MM.1S (cell line): Measurements from ENCODE around the gene NEDD4L.

Experiments
- DNase-seq: peaks from one replicate; pipeline ENCODE4 v3.0.0-alpha.2; 2015
- H2AFZ ChIP-seq: fragments of 300-600 bp; sonication (generic); 2 replicates; pipeline ENCODE4 v1.6.0; 2016; ENCODE audit warnings: antibody characterized with exemption, low read length
- H3F3A ChIP-seq: fragments of 300-600 bp; sonication (generic); 2 replicates; pipeline ENCODE4 v1.6.1; 2016; ENCODE audit warnings: mild to moderate bottlenecking, antibody characterized with exemption, low read length, moderate library complexity, mixed read lengths; ENCODE audit not compliant: insufficient read depth
- H3K27ac ChIP-seq: fragments of 300-600 bp; sonication (generic); 2 replicates; pipeline ENCODE4 v1.5.1; 2016; ENCODE audit warnings: mild to moderate bottlenecking, low read length
- H3K27me3 ChIP-seq: fragments of 300-600 bp; sonication (generic); replicated peaks from 2 replicates; pipeline ENCODE4 v1.6.0; 2016; ENCODE audit warnings: low read length; ENCODE audit not compliant: insufficient read depth
- H3K36me3 ChIP-seq: fragments of 300-600 bp; sonication (generic); replicated peaks from 2 replicates; pipeline ENCODE4 v1.6.1; 2016; ENCODE audit warnings: mild to moderate bottlenecking, low read length, mixed read lengths; ENCODE audit not compliant: insufficient read depth
- H3K4me1 ChIP-seq: fragments of 300-600 bp; sonication (generic); 2 replicates; pipeline ENCODE4 v1.6.1; 2016; ENCODE audit warnings: low read length, mixed read lengths
- H3K4me2 ChIP-seq: fragments of 300-600 bp; sonication (generic); 2 replicates; pipeline ENCODE4 v1.6.0; 2016; ENCODE audit warnings: low read depth, low read length
- H3K4me3 ChIP-seq: fragments of 300-600 bp; sonication (generic); 2 replicates; pipeline ENCODE4 v1.5.1; 2016; ENCODE audit warnings: low read length, mixed read lengths
- H3K79me2 ChIP-seq: fragments of 300-600 bp; sonication (generic); 2 replicates; pipeline ENCODE4 v1.6.1; 2016; ENCODE audit warnings: mixed run types, low read length, mixed read lengths
- H3K9ac ChIP-seq: fragments of 300-600 bp; sonication (generic); 2 replicates; pipeline ENCODE4 v1.6.1; 2016; ENCODE audit warnings: low read length, mixed read lengths
- H3K9me2 ChIP-seq: fragments of 300-600 bp; sonication (generic); replicated peaks from 2 replicates; pipeline ENCODE4 v1.6.1; 2016; ENCODE audit warnings: mild to moderate bottlenecking, low read length, mixed read lengths; ENCODE audit not compliant: insufficient read depth
- H3K9me3 ChIP-seq: fragments of 300-600 bp; sonication (generic); replicated peaks from 2 replicates; pipeline ENCODE4 v1.6.1; 2016; ENCODE audit warnings: mild to moderate bottlenecking, low read length, mixed read lengths; ENCODE audit not compliant: insufficient read depth
- H4K20me1 ChIP-seq: fragments of 300-600 bp; sonication (generic); 2 replicates; pipeline ENCODE4 v1.6.1; 2016; ENCODE audit warnings: mild to moderate bottlenecking, low read length, moderate library complexity, mixed read lengths; ENCODE audit not compliant: insufficient read depth
- EZH2 ChIP-seq: fragments of 300-600 bp; sonication (generic); optimal IDR thresholded peaks from 2 replicates; pipeline ENCODE3; 2017; ENCODE audit warnings: low read depth, mild to moderate bottlenecking, antibody characterized with exemption, low read length, mixed read lengths
- EZH2phosphoT487 ChIP-seq: fragments of 300-600 bp; sonication (generic); IDR thresholded peaks from 2 replicates; pipeline ENCODE4 v1.6.1; 2018; ENCODE audit warnings: antibody characterized with exemption, low read length
- TF ChIP-seq, protein P1 (sequence below): fragments of 300-600 bp; sonication (generic); IDR thresholded peaks from 2 replicates; pipeline ENCODE4 v1.5.1; 2016; ENCODE audit warnings: antibody characterized with exemption, low read length, mixed read lengths

NEDD4L gene

GRCh38 chr18:58446391-58447060, 402.5 kb downstream of the NEDD4L start:
- TF ChIP-seq EZH2 = no peak
- TF ChIP-seq, protein P1, sequence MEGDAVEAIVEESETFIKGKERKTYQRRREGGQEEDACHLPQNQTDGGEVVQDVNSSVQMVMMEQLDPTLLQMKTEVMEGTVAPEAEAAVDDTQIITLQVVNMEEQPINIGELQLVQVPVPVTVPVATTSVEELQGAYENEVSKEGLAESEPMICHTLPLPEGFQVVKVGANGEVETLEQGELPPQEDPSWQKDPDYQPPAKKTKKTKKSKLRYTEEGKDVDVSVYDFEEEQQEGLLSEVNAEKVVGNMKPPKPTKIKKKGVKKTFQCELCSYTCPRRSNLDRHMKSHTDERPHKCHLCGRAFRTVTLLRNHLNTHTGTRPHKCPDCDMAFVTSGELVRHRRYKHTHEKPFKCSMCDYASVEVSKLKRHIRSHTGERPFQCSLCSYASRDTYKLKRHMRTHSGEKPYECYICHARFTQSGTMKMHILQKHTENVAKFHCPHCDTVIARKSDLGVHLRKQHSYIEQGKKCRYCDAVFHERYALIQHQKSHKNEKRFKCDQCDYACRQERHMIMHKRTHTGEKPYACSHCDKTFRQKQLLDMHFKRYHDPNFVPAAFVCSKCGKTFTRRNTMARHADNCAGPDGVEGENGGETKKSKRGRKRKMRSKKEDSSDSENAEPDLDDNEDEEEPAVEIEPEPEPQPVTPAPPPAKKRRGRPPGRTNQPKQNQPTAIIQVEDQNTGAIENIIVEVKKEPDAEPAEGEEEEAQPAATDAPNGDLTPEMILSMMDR = no peak
- no peak for TF ChIP-seq EZH2phosphoT487
- H4K20me1 ChIP-seq = no peaks in the 10 kb centered on the region
- no peaks in the 10 kb centered on the region for H3K36me3 ChIP-seq
- no peaks in the 10 kb centered on the region for H3K79me2 ChIP-seq
- H3K4me3 ChIP-seq = no peak overlapping the region
- no peak overlapping the region for H2AFZ ChIP-seq
- H3F3A ChIP-seq = no peaks in the 10 kb centered on the region
- no peak overlapping the region for H3K27ac ChIP-seq
- no peaks in the 10 kb centered on the region for H3K4me1 ChIP-seq
- no peaks in the 10 kb centered on the region for H3K9me3 ChIP-seq
- no peaks in the 10 kb centered on the region for H3K27me3 ChIP-seq
- H3K9ac ChIP-seq = no peak overlapping the region
- H3K4me2 ChIP-seq = no peak overlapping the region
- DNase-seq = no peak
- no peaks in the 10 kb centered on the region for H3K9me2 ChIP-seq

GRCh38 chr18:58447402-58448095, 403.5 kb downstream of the NEDD4L start:
- no peak for DNase-seq
- no peaks in the 10 kb centered on the region for H3K27me3 ChIP-seq
- no peaks in the 10 kb centered on the region for H3K9me2 ChIP-seq
- no peak overlapping the region for H3K4me3 ChIP-seq
- H3K9me3 ChIP-seq = no peaks in the 10 kb centered on the region
- H3F3A ChIP-seq = no peaks in the 10 kb centered on the region
- no peaks in the 10 kb centered on the region for H3K79me2 ChIP-seq
- H3K4me1 ChIP-seq = no peaks in the 10 kb centered on the region
- TF ChIP-seq, protein P1 = no peak
- no peak for TF ChIP-seq EZH2phosphoT487
- TF ChIP-seq EZH2 = no peak
- H2AFZ ChIP-seq = no peak overlapping the region
- no peaks in the 10 kb centered on the region for H3K36me3 ChIP-seq
- H3K27ac ChIP-seq = no peak overlapping the region
- no peak overlapping the region for H3K9ac ChIP-seq
- H3K4me2 ChIP-seq = no peak overlapping the region
- H4K20me1 ChIP-seq = no peaks in the 10 kb centered on the region

GRCh38 chr18:58449464-58449863, 405.4 kb downstream of the NEDD4L start:
- Histone ChIP-seq H3K4me2 (no peak overlapping the region), H4K20me1 (no peaks in the 10 kb centered on the region), H3K79me2 (no peaks in the 10 kb centered on the region), H3K9me3 (no peaks in the 10 kb centered on the region), H2AFZ (no peak overlapping the region), H3F3A (no peaks in the 10 kb centered on the region), H3K27me3 (no peaks in the 10 kb centered on the region), H3K27ac (no peak overlapping the region), H3K9me2 (no peaks in the 10 kb centered on the region), H3K36me3 (no peaks in the 10 kb centered on the region), H3K4me3 (no peak overlapping the region), H3K4me1 (no peaks in the 10 kb centered on the region), H3K9ac (no peak overlapping the region)
- TF ChIP-seq EZH2 (no peak), EZH2phosphoT487 (no peak)
- TF ChIP-seq, protein P1 = no peak
- no peak for DNase-seq
